Coronary artery (tissue), 2 donors: ENCODE results near the gene UBAP1L.
A peak's percentile ranks its signal among the peaks of the same experiment; 100 is the strongest.
"Not testable (repeated sequence)": the region's sequence is repeated elsewhere in the genome, so short reads cannot be mapped to it uniquely, and the experiment has no call there.

Source experiments
- DNase-seq: peaks from one replicate; pipeline ENCODE4 v3.0.0-alpha.2; 2017; ENCODE audit warnings: low spot score
- H3K27ac ChIP-seq, 2 donors: fragments of 200-600 bp; sonication (generic); one replicate each; pipeline ENCODE4 v1.5.1; 2016 to 2019
- H3K4me3 ChIP-seq: fragments of 200-600 bp; sonication (generic); 2 replicates; pipeline ENCODE4 v1.5.1; 2016; ENCODE audit warnings: mild to moderate bottlenecking, moderate library complexity
- CTCF ChIP-seq: fragments of 200-600 bp; sonication (generic); IDR thresholded peaks from one replicate; pipeline ENCODE4 v1.5.1; 2019; ENCODE audit warnings: antibody characterized with exemption

Gene UBAP1L

GRCh38 chr15:65049418-65049840, 65.6 kb downstream of the UBAP1L start:
- Histone ChIP-seq H3K27ac (peak overlapping the region in 1 of 2 donors; percentile 54), H3K4me3 (peak overlapping the region; percentile 51)
- TF ChIP-seq CTCF, result no peak
- DNase-seq, result peak; percentile 91

GRCh38 chr15:65048241-65048640, 66.8 kb downstream of the UBAP1L start:
- no peak for TF ChIP-seq CTCF
- DNase-seq, result no peak
- no peak overlapping the region for H3K4me3 ChIP-seq
- H3K27ac ChIP-seq, result no peak overlapping the region

- DNase-seq, result no peak
- no peak within 1 kb of the TSS for H3K27ac ChIP-seq
- no peak within 1 kb of the TSS for H3K4me3 ChIP-seq
- TF ChIP-seq CTCF, result no peak
Measured at GRCh38 chr15:65044724-65045481, 70.1 kb downstream of the UBAP1L start, which contains the start of gene SLC51B. TSS of gene SLC51B (plus strand) at chr15:65045387. CDS start at chr15:65050005, 4,618 bp downstream.

GRCh38 chr15:65044218-65044617, 70.8 kb downstream of the UBAP1L start:
- not testable (repeated sequence) for H3K4me3 ChIP-seq, H3K27ac ChIP-seq, DNase-seq

- Histone ChIP-seq H3K4me3 (no peak overlapping the region), H3K27ac (no peak overlapping the region)
- no peak for DNase-seq
- no peak for TF ChIP-seq CTCF
Measured at GRCh38 chr15:65042776-65043327, 72.1 kb downstream of the UBAP1L start.
